ENCODE results near the gene ALDH1A3.

DNA sequence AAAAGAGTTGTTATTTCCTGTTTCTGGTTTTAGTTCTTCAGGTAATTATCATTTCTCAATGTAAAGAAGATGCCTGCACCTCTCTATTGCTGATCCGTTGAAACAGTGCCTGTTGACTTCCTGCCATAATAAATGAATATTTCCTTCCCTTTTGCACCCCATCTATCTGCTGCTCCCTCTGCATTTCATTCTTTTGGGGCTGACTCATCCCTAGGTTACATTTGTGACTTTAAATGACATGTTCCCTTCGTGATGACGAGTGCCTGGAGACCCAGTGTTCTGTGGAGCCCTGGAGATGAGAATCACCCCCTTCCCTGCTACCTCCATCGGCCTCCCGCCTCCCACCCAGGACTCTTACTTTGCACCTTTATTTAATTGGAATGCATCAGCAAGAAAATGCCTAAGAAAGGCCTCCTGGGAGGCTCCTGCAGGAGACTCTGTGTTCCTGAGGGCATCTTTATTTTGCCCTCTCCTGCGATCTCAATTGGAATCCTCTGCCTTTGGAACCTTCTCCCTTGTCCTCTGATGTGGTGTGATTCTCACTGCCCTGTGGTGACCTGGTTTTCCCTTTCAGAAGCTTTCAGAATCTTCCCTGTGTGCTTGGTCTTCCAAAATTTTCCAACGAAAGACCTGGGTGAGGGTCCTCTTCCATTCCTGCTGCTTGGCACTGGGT lies 53.2 kb downstream of the ALDH1A3 start:
- TF ChIP-seq YY1 (IDR thresholded peaks at IDR 0.05; ENCODE audit: insufficient read depth, insufficient read length): no peak
- TF ChIP-seq ZNF274 (IDR thresholded peaks at IDR 0.05; ENCODE audit: low read depth, low read length): no peak

Measured in NT2/D1 (cell line).